Fibroblast of the aortic adventitia (primary cell): Measurements from ENCODE around the gene PARD3B. TPM values are rescaled to one million over a fixed set of nuclear protein-coding genes. Genes with fewer than 3 reads are reported as not detected.
A peak's percentile ranks its signal among the peaks of the same experiment; 100 is the strongest.

Experiments
- DNase-seq: peaks from one replicate; pipeline ENCODE4 v3.0.0-alpha.2; 2010; ENCODE audit warnings: low read depth
- H3K4me3 ChIP-seq: 2 replicates; pipeline ENCODE4 v1.5.1; 2011; ENCODE audit warnings: low read depth, mild to moderate bottlenecking, control low read depth, low read length, moderate library complexity
- total RNA-seq: library from RNA; depleted of rRNA; stranded (reverse); fragments of >200 nt; gene quantifications from 2 replicates; pipeline ENCODE4 v1.2.3, GENCODE V29; 2012; ENCODE audit warnings: low replicate concordance
- TF ChIP-seq, protein P1 (sequence below): IDR thresholded peaks from 2 replicates; pipeline ENCODE4 v1.5.1; 2011; ENCODE audit warnings: mild to moderate bottlenecking, low read length, control low read depth, inconsistent platforms; ENCODE audit not compliant: insufficient read depth

Gene PARD3B
- total RNA-seq, 1 donor = 15.9 TPM

- no peak overlapping the region for H3K4me3 ChIP-seq
- TF ChIP-seq, protein P1, sequence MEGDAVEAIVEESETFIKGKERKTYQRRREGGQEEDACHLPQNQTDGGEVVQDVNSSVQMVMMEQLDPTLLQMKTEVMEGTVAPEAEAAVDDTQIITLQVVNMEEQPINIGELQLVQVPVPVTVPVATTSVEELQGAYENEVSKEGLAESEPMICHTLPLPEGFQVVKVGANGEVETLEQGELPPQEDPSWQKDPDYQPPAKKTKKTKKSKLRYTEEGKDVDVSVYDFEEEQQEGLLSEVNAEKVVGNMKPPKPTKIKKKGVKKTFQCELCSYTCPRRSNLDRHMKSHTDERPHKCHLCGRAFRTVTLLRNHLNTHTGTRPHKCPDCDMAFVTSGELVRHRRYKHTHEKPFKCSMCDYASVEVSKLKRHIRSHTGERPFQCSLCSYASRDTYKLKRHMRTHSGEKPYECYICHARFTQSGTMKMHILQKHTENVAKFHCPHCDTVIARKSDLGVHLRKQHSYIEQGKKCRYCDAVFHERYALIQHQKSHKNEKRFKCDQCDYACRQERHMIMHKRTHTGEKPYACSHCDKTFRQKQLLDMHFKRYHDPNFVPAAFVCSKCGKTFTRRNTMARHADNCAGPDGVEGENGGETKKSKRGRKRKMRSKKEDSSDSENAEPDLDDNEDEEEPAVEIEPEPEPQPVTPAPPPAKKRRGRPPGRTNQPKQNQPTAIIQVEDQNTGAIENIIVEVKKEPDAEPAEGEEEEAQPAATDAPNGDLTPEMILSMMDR = no peak
- peak; percentile 79 for DNase-seq
Measured at GRCh38 chr2:204749319-204749718, 204.0 kb downstream of the PARD3B start.

- H3K4me3 ChIP-seq = no peak overlapping the region
- TF ChIP-seq, protein P1 = no peak
- DNase-seq = no peak
Measured at GRCh38 chr2:204750389-204750788, 205.1 kb downstream of the PARD3B start.

GRCh38 chr2:204751472-204751871, 206.2 kb downstream of the PARD3B start:
- no peak overlapping the region for H3K4me3 ChIP-seq
- DNase-seq = no peak
- TF ChIP-seq, protein P1 = no peak

DNA sequence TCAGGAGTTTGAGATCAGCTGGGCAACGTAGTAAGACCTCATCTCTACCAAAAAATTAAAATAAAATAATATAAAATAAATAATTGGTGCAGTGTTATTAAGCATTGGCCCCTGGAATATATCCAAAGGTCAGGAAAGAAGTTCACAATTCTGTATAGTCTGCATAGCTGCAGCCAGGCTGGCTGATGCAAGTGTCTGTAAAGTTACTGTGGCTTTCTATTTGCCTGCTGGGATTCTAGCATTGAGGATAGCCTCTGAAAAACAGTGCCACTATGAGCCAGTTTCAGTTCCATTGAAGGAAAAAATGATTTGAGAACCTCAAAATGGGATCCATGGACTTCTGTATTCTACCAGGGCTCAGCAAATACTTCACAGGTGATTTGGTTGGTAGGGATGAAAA, 208.6 kb downstream of the PARD3B start:
- H3K4me3 ChIP-seq = no peak overlapping the region
- TF ChIP-seq, protein P1 = no peak
- DNase-seq = peak; percentile 70

DNA sequence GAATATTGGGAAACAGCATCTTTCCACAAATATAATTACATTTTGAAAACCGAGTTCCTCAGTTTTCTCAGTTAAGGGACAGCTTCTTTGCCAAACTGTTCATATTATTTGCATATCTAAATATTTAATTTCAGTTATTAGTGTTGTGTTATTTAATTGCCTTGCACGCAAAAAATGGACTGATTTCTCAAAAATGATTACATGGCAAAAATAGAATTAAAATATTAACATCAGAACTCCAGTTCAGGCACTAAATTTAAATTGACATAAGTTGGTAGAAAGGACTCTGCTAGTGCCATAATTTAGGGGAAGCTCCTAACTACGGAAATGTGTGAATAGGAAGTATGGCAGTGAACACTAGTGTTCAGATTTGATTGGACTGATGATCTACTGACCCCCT, 209.6 kb downstream of the PARD3B start:
- no peak for DNase-seq
- H3K4me3 ChIP-seq = no peak overlapping the region
- TF ChIP-seq, protein P1 = no peak

GRCh38 chr2:204763974-204764703, 218.9 kb downstream of the PARD3B start:
- TF ChIP-seq, protein P1 = no peak
- DNase-seq = no peak
- H3K4me3 ChIP-seq = no peak overlapping the region

GRCh38 chr2:204770735-204771134, 225.5 kb downstream of the PARD3B start:
- TF ChIP-seq, protein P1 = no peak
- no peak for DNase-seq
- H3K4me3 ChIP-seq = no peak overlapping the region
